HepG2 (cell line): ENCODE results near the gene ZBTB25. TPM values are rescaled to one million over a fixed set of nuclear protein-coding genes. Genes with fewer than 3 reads are reported as not detected.

ENCODE experiments used
- ATAC-seq: fragments of 200-7000 bp; cut with Tn5 transposase; 3 replicates; pipeline ENCODE4 v1.9.1; 2020; ENCODE audit warnings: mild to moderate bottlenecking, moderate library complexity
- BruUV-seq: library from RNA; stranded (reverse); fragments of 400-500 nt; replicated peaks from 2 replicates; lab custom pipeline; 2021; lab: Mats Ljungman, UMichigan
- CTCF ChIA-PET: fragments of 300-600 bp; formaldehyde crosslinking; extraction: SDS; loops from one replicate; lab custom pipeline; 2021; ENCODE audit warnings: low total read pairs, inconsistent platforms, low intra/inter-chr PET ratio; lab: Yijun Ruan, JAX
- POLR2A ChIA-PET: fragments of 350-600 bp; sonication (Branson Sonifier 250); formaldehyde crosslinking; loops from one replicate; lab custom pipeline; 2020; ENCODE audit warnings: antibody characterized with exemption, inconsistent platforms; lab: Yijun Ruan, JAX
- DNase-seq: peaks from one replicate; pipeline ENCODE4 v3.0.0-alpha.2; 2015; ENCODE audit warnings: low spot score
- FAIRE-seq: peaks from 3 replicates; lab custom pipeline; 2011; peaks lifted over from hg19 to GRCh38; lab: Jason Lieb, UNC
- H2AFZ ChIP-seq: one replicate; pipeline ENCODE4 v1.6.1; 2011; ENCODE audit warnings: low read length, inconsistent platforms
- H3K27ac ChIP-seq: fragments of 300-600 bp; 3 replicates; pipeline ENCODE4 v1.8.0; 2011; ENCODE audit warnings: mixed run types, mild to moderate bottlenecking, mixed read lengths, low read length, inconsistent platforms; ENCODE audit not compliant: insufficient read depth; ENCODE audit errors: extremely low read length
- H3K27me3 ChIP-seq, 2 experiments: fragments of 200-600 bp in 1 of 2; 2 replicates in 1 of 2; 3 replicates in 1 of 2; pipeline versions ENCODE4 v1.6.0 to v1.8.0; 2011; ENCODE audit warnings: low read length in 2 of 2, mild to moderate bottlenecking in 2 of 2, moderate library complexity in 2 of 2, inconsistent platforms in 1 of 2; ENCODE audit not compliant: insufficient read depth in 2 of 2, control insufficient read depth in 1 of 2
- H3K36me3 ChIP-seq, 2 experiments: fragments of 200-600 bp in 1 of 2; replicated peaks in 1 of 2; 2 replicates in 1 of 2; 3 replicates in 1 of 2; pipeline versions ENCODE4 v1.5.1 to v1.8.0; 2011; ENCODE audit warnings: low read length in 2 of 2, inconsistent platforms in 1 of 2; ENCODE audit not compliant: insufficient read depth in 2 of 2, control insufficient read depth in 1 of 2
- H3K4me1 ChIP-seq: 2 replicates; pipeline ENCODE4 v1.5.1; 2012; ENCODE audit warnings: low read length, inconsistent platforms; ENCODE audit not compliant: insufficient read depth
- H3K4me2 ChIP-seq: 2 replicates; pipeline ENCODE4 v1.6.0; 2011; ENCODE audit warnings: low read depth, low read length, inconsistent platforms
- H3K4me3 ChIP-seq, 3 experiments: fragments of 200-600 bp in 1 of 3; sonication (generic), shearing (Covaris generic) in 1 of 3; replicated peaks in 1 of 3; 2 replicates each; pipeline ENCODE4 v1.5.1; 2011 to 2016; ENCODE audit warnings: low read length in 3 of 3, inconsistent platforms in 2 of 3, low read depth in 2 of 3, mild to moderate bottlenecking in 2 of 3, control low read depth in 1 of 3, mixed read lengths in 1 of 3; ENCODE audit not compliant: insufficient read depth in 1 of 3
- H3K79me2 ChIP-seq: one replicate; pipeline ENCODE4 v1.6.1; 2011; ENCODE audit warnings: low read length, inconsistent platforms; ENCODE audit not compliant: insufficient read depth
- H3K9ac ChIP-seq: 2 replicates; pipeline ENCODE4 v1.6.0; 2011; ENCODE audit warnings: mild to moderate bottlenecking, low read depth, low read length, inconsistent platforms; ENCODE audit not compliant: insufficient read depth
- H3K9me3 ChIP-seq: 2 replicates; pipeline ENCODE4 v1.5.1; 2012; ENCODE audit warnings: mild to moderate bottlenecking, low read length
- H4K20me1 ChIP-seq: 2 replicates; pipeline ENCODE4 v1.6.0; 2011; ENCODE audit warnings: inconsistent platforms, mild to moderate bottlenecking, low read length, moderate library complexity; ENCODE audit not compliant: insufficient read depth
- BCL3 ChIP-seq: sonication (generic); formaldehyde crosslinking; IDR thresholded peaks from 2 replicates; pipeline ENCODE4 v1.5.1; 2020; ENCODE audit warnings: mild to moderate bottlenecking, missing genetic modification reagents, moderate library complexity
- BRD4 ChIP-seq: sonication (generic); formaldehyde crosslinking; IDR thresholded peaks from 2 replicates; pipeline ENCODE4 v1.4.0; 2020; ENCODE audit warnings: missing genetic modification reagents
- FOXJ3 ChIP-seq: sonication (generic); formaldehyde crosslinking; IDR thresholded peaks from 2 replicates; pipeline ENCODE4 v1.4.0; 2020; ENCODE audit warnings: missing genetic modification reagents, mild to moderate bottlenecking, borderline replicate concordance
- JARID2 ChIP-seq: sonication (generic); formaldehyde crosslinking; IDR thresholded peaks from 2 replicates; pipeline ENCODE4 v1.8.1; 2023; ENCODE audit warnings: missing genetic modification reagents, inconsistent platforms; ENCODE audit not compliant: insufficient replicate concordance
- JUN ChIP-seq: sonication (generic); formaldehyde crosslinking; IDR thresholded peaks from 2 replicates; pipeline ENCODE4 v1.4.0; 2020; ENCODE audit warnings: mild to moderate bottlenecking, missing genetic modification reagents
- KLF12 ChIP-seq: sonication (generic); formaldehyde crosslinking; IDR thresholded peaks from 2 replicates; pipeline ENCODE4 v1.4.0; 2020; ENCODE audit warnings: missing genetic modification reagents, borderline replicate concordance
- MATR3 ChIP-seq: sonication (generic); formaldehyde crosslinking; IDR thresholded peaks from 2 replicates; pipeline ENCODE4 v1.4.0; 2020; ENCODE audit warnings: missing genetic modification reagents
- NKX3-1 ChIP-seq: sonication (generic); formaldehyde crosslinking; IDR thresholded peaks from 2 replicates; pipeline ENCODE4 v1.5.0; 2020; ENCODE audit warnings: missing genetic modification reagents
- NRL ChIP-seq: sonication (generic); formaldehyde crosslinking; IDR thresholded peaks from 2 replicates; pipeline ENCODE4 v1.5.0; 2020; ENCODE audit warnings: missing genetic modification reagents, mild to moderate bottlenecking, moderate library complexity, borderline replicate concordance
- RAD51 ChIP-seq: fragments of 450-650 bp; IDR thresholded peaks from 2 replicates; pipeline ENCODE4 v1.6.1; 2016; ENCODE audit warnings: borderline replicate concordance
- SAP130 ChIP-seq: IDR thresholded peaks from 2 replicates; pipeline ENCODE4 v1.6.1; 2016; ENCODE audit warnings: low read depth
- ZFAT ChIP-seq: sonication (generic); formaldehyde crosslinking; conservative IDR thresholded peaks from 2 replicates; pipeline ENCODE4 v1.8.1; 2023; ENCODE audit warnings: missing genetic modification reagents, inconsistent platforms
- ZFYVE20 ChIP-seq: sonication (generic); formaldehyde crosslinking; IDR thresholded peaks from 2 replicates; pipeline ENCODE4 v1.8.0; 2023; ENCODE audit warnings: low read depth, mild to moderate bottlenecking, moderate library complexity, missing genetic modification reagents, borderline replicate concordance
- ZNF33B ChIP-seq: sonication (generic); formaldehyde crosslinking; IDR thresholded peaks from 2 replicates; pipeline ENCODE4 v1.5.1; 2020; ENCODE audit warnings: mild to moderate bottlenecking, missing genetic modification reagents
- ZNF430 ChIP-seq: sonication (generic); formaldehyde crosslinking; IDR thresholded peaks from 2 replicates; pipeline ENCODE4 v1.9.0; 2021; ENCODE audit warnings: mild to moderate bottlenecking, missing genetic modification reagents
- ZNF644 ChIP-seq: IDR thresholded peaks from 2 replicates; pipeline ENCODE4 v1.6.1; 2016; ENCODE audit warnings: low read depth
- WGBS: methylation state at CpG from one replicate; pipeline ENCODE4 v1.1.6; 2017; ENCODE audit warnings: low lambda C conversion rate; 5-methylcytosine and 5-hydroxymethylcytosine counted together
- in situ Hi-C: cut with HindIII; loops from 2 replicates; pipeline ENCODE4 v1.10.0; 2017; ENCODE audit warnings: low pct_unique_long_range_greater_than_20kb; ENCODE audit not compliant: extremely low pct_ligation_motif_present
- intact Hi-C: fragments of 100-400 bp; cut with micrococcal nuclease; formaldehyde crosslinking; loops from one replicate; pipeline ENCODE4 v1.10.0; 2022; ENCODE audit not compliant: unreplicated experiment
- polyA plus RNA-seq, 8 experiments: library from polyadenylated mRNA; depleted of rRNA in 3 of 8; stranded (reverse) in 7 of 8; unstranded in 1 of 8; fragments of >200 nt; fragmentation: Illumina TruSeq in 4 of 8; extraction: Trizol in 4 of 8; gene quantifications; 2 replicates each; pipeline versions ENCODE4 v1.2.1 to v1.2.3, GENCODE V29; 2011 to 2016; ENCODE audit warnings: low read depth in 4 of 8, missing spikeins in 1 of 8, mixed read lengths in 1 of 8; ENCODE audit not compliant: insufficient read depth in 1 of 8
- total RNA-seq, 5 experiments: library from RNA; depleted of rRNA; stranded (reverse); fragments of >200 nt; fragmentation: Illumina TruSeq; extraction: Trizol; gene quantifications; 2 replicates each; pipeline ENCODE4 v1.2.3, GENCODE V29; 2016; ENCODE audit warnings: low read depth in 1 of 5
- TF ChIP-seq, protein P1 (sequence below), 2 experiments: sonication (generic) in 1 of 2; formaldehyde crosslinking in 1 of 2; IDR thresholded peaks; 2 replicates each; pipeline versions ENCODE4 v1.4.0 to v1.6.1; 2016 to 2020; ENCODE audit warnings: borderline replicate concordance in 1 of 2, low read depth in 1 of 2, mild to moderate bottlenecking in 1 of 2, missing genetic modification reagents in 1 of 2
- TF ChIP-seq, protein P2 (sequence below): sonication (generic); formaldehyde crosslinking; IDR thresholded peaks from 2 replicates; pipeline ENCODE4 v1.5.0; 2020; ENCODE audit warnings: missing genetic modification reagents

Gene ZBTB25
- total and polyA plus RNA-seq, 2 of the 13 experiments (the other 11 are each of a cell fraction or from before 2014, with no cell fraction given) = 3.5 to 7.6 TPM

GRCh38 chr14:64510825-64511671 is 7.4 kb upstream of the ZBTB25 start:
- no TSS peak for BruUV-seq
- Histone ChIP-seq H3K4me2 (peak overlapping the region; percentile 12; the same call in 1 of the 2 replicates), H4K20me1 (peaks cover 33% of the 10 kb centered on the region), H3K9ac (no peak overlapping the region), H3K27me3 (no peaks in the 10 kb centered on the region), H2AFZ (no peak overlapping the region), H3K27ac (no peak overlapping the region), H3K4me3 (no peak overlapping the region), H3K79me2 (peaks cover 89% of the 10 kb centered on the region), H3K4me1 (peaks cover 55% of the 10 kb centered on the region), H3K36me3 (no peaks in the 10 kb centered on the region; a peak in 1 of 5 replicates), H3K9me3 (no peaks in the 10 kb centered on the region)
- DNase-seq (peak; percentile 64), ATAC-seq (peak; percentile 72), FAIRE-seq (peak; percentile 76)
- in situ Hi-C loops = no loop called here
- ChIA-PET POLR2A (interaction anchor here (0.7 to 1.2 kb wide), 2 partner anchors 81 to 124 kb away, joined by 3 to 4 read pairs; partner anchors contain the start of gene MTHFD1), CTCF (interaction anchor here (1.3 to 2.3 kb wide), 3 partner anchors 32 to 167 kb away, joined by 4 to 10 read pairs (median 8); no protein-coding TSS in a partner anchor)
- WGBS = 38% methylated on average over 4 of the region's 4 CpGs
- intact Hi-C loops = loop anchor here (1.0 kb wide), 2 partner anchors 81 to 167 kb away; no protein-coding TSS in a partner anchor
- TF ChIP-seq RAD51 (no peak), ZNF430 (CRISPR knock-in tag) (no peak), ZFYVE20 (CRISPR knock-in tag) (no peak), ZFAT (CRISPR knock-in tag) (no peak), JARID2 (CRISPR knock-in tag) (no peak), ZNF33B (CRISPR knock-in tag) (no peak), ZNF644 (CRISPR knock-in tag) (no peak), FOXJ3 (CRISPR knock-in tag) (no peak), BRD4 (no peak), KLF12 (0 out of 2 replicates have a peak, but pooled peaks have one; percentile 36), BCL3 (no peak), SAP130 (CRISPR knock-in tag) (no peak), NKX3-1 (CRISPR knock-in tag) (no peak), JUN (CRISPR knock-in tag) (no peak), NRL (CRISPR knock-in tag) (no peak), MATR3 (CRISPR knock-in tag) (no peak)
- TF ChIP-seq, protein P1, sequence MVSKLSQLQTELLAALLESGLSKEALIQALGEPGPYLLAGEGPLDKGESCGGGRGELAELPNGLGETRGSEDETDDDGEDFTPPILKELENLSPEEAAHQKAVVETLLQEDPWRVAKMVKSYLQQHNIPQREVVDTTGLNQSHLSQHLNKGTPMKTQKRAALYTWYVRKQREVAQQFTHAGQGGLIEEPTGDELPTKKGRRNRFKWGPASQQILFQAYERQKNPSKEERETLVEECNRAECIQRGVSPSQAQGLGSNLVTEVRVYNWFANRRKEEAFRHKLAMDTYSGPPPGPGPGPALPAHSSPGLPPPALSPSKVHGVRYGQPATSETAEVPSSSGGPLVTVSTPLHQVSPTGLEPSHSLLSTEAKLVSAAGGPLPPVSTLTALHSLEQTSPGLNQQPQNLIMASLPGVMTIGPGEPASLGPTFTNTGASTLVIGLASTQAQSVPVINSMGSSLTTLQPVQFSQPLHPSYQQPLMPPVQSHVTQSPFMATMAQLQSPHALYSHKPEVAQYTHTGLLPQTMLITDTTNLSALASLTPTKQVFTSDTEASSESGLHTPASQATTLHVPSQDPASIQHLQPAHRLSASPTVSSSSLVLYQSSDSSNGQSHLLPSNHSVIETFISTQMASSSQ (IDR thresholded peaks at IDR 0.05; ENCODE audit: low read depth) = no peak
- TF ChIP-seq, protein P1 (CRISPR knock-in tag; IDR thresholded peaks at IDR 0.05; ENCODE audit: borderline replicate concordance) = no peak
- TF ChIP-seq, protein P2, sequence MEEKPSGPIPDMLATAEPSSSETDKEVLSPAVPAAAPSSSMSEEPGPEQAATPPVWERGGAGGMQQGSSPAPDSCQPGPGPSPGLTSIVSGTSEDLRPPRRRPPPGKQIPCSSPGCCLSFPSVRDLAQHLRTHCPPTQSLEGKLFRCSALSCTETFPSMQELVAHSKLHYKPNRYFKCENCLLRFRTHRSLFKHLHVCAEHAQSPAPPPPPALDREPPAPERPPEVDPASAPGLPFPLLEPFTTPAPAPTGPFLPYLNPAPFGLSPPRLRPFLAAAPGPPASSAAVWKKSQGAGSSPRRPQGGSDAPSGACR (CRISPR knock-in tag) = no peak
